Mammary epithelial cell (primary cell): ENCODE measurements around the gene CBY3.
"Not testable (repeated sequence)": the region's sequence is repeated elsewhere in the genome, so short reads cannot be mapped to it uniquely, and the experiment has no call there.

ENCODE experiments used
- EZH2 ChIP-seq: IDR thresholded peaks from 2 replicates; pipeline ENCODE4 v1.6.1; 2012; ENCODE audit warnings: low read length, inconsistent platforms, borderline replicate concordance
- TF ChIP-seq, protein P1 (sequence below), 2 donors: IDR thresholded peaks in 1 of 2; conservative IDR thresholded peaks in 1 of 2; 2 replicates each; pipeline ENCODE4 v1.5.1; 2011 to 2012; ENCODE audit warnings: inconsistent platforms in 2 of 2, low read length in 2 of 2, mild to moderate bottlenecking in 2 of 2, control low read depth in 1 of 2, low read depth in 1 of 2; ENCODE audit not compliant: insufficient read depth in 1 of 2; ENCODE audit errors: extremely low read depth in 1 of 2

DNA sequence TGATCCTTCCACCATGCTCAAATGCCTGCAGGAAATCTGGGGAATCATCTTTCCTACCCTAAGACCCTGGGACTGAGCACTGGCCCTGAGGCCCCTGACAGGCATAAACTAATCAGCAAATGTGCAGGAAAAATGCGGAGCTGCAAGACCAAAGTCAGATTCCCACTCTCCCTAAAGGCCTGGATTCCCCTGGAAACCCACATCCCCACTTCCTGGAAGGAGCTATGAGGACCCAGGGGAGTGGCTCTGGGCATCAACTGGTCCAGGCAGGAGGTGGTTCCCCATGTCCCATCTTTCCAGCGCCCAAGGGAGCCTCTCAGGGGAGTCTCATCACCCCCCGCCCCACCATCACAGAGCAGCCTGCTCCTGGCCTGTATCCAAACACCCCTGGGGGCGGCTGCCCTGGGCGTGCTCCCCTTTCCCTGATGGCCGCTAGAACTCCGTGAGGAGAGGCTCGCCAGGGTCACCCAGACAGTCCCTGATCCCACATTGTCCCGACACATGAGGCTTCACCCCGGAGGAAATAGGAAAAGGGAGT, 31.6 kb downstream of the CBY3 start:
- not testable (repeated sequence) for TF ChIP-seq EZH2
- TF ChIP-seq, protein P1, sequence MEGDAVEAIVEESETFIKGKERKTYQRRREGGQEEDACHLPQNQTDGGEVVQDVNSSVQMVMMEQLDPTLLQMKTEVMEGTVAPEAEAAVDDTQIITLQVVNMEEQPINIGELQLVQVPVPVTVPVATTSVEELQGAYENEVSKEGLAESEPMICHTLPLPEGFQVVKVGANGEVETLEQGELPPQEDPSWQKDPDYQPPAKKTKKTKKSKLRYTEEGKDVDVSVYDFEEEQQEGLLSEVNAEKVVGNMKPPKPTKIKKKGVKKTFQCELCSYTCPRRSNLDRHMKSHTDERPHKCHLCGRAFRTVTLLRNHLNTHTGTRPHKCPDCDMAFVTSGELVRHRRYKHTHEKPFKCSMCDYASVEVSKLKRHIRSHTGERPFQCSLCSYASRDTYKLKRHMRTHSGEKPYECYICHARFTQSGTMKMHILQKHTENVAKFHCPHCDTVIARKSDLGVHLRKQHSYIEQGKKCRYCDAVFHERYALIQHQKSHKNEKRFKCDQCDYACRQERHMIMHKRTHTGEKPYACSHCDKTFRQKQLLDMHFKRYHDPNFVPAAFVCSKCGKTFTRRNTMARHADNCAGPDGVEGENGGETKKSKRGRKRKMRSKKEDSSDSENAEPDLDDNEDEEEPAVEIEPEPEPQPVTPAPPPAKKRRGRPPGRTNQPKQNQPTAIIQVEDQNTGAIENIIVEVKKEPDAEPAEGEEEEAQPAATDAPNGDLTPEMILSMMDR (conservative IDR thresholded peaks at IDR 0.05 in 1 of 2, IDR thresholded peaks at IDR 0.05 in 1 of 2; ENCODE audit: extremely low read depth in 1 of 2, insufficient read depth in 1 of 2, low read depth in 1 of 2, low read length in 2 of 2): not testable (repeated sequence)
